ENCODE data around the gene NGEF. TPM values are rescaled to one million over a fixed set of nuclear protein-coding genes. Genes with fewer than 3 reads are reported as not detected.

Gene NGEF
- total RNA-seq, 2 donors from 2014 or later: 0.81 to 3.6 TPM

DNA sequence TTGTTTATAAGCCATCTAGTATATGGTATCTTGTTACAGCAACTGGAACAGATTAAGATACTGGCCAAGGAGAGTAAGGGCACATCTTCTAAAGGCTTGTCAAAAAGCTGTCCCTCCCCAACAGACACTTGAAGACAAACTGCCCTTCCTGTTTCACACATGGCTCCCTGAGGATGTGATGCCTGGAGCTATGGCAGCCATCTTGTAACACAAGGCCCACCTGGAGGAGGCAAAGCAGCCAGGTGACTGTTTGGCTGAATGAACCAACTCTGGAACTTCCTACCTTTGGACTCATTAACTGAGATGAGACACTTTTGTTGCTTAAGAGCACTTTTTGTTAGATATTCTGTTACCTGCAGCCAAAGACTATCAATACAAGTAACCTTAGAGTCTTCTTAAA lies 88.6 kb downstream of the NGEF start:
- no peaks in the 10 kb centered on the region for H3K9me3 ChIP-seq
- no peak overlapping the region for H3K4me3 ChIP-seq
- TF ChIP-seq, protein P1, sequence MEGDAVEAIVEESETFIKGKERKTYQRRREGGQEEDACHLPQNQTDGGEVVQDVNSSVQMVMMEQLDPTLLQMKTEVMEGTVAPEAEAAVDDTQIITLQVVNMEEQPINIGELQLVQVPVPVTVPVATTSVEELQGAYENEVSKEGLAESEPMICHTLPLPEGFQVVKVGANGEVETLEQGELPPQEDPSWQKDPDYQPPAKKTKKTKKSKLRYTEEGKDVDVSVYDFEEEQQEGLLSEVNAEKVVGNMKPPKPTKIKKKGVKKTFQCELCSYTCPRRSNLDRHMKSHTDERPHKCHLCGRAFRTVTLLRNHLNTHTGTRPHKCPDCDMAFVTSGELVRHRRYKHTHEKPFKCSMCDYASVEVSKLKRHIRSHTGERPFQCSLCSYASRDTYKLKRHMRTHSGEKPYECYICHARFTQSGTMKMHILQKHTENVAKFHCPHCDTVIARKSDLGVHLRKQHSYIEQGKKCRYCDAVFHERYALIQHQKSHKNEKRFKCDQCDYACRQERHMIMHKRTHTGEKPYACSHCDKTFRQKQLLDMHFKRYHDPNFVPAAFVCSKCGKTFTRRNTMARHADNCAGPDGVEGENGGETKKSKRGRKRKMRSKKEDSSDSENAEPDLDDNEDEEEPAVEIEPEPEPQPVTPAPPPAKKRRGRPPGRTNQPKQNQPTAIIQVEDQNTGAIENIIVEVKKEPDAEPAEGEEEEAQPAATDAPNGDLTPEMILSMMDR (IDR thresholded peaks at IDR 0.05): no peak
- H3K27ac ChIP-seq: no peak overlapping the region
- no peaks in the 10 kb centered on the region for H3K36me3 ChIP-seq
- H3K4me1 ChIP-seq (ENCODE audit: control insufficient read depth in 1 of 2, low read depth in 2 of 2): peaks cover 6 to 12% of the 10 kb centered on the region in 2 donors
- no peak for ATAC-seq (ENCODE audit: insufficient number of reproducible peaks, low FRiP score, low read depth)
- no peak for DNase-seq (ENCODE audit: low spot score)
- no peaks in the 10 kb centered on the region for H3K27me3 ChIP-seq (replicated peaks; ENCODE audit: insufficient read depth)

DNA sequence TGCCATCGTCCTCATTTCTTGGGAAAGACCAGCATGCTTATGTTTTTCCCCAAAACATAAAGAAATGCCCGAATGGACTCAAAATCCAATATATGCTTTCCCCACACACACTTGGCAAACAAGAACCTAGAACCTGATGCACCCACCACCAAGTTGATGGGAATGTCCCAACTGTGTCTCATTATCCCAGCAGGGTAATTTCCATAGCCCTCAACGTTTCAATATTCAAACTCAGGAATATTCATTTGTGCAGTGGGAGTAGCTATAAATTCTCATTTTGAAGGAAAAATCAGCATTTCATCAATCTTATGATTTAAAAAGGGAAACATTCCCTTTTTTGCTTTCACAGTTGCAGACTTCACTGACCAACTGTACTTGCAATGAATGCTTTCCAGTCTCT lies 92.3 kb downstream of the NGEF start:
- no peaks in the 10 kb centered on the region for H3K9me3 ChIP-seq
- H3K4me3 ChIP-seq: no peak overlapping the region
- ATAC-seq (ENCODE audit: insufficient number of reproducible peaks, low FRiP score, low read depth): no peak
- H3K4me1 ChIP-seq (ENCODE audit: control insufficient read depth in 1 of 2, low read depth in 2 of 2): no peaks in the 10 kb centered on the region
- TF ChIP-seq, protein P1 (IDR thresholded peaks at IDR 0.05): no peak
- no peaks in the 10 kb centered on the region for H3K36me3 ChIP-seq
- H3K27me3 ChIP-seq (replicated peaks; ENCODE audit: insufficient read depth): no peaks in the 10 kb centered on the region
- no peak overlapping the region for H3K27ac ChIP-seq
- no peak for DNase-seq (ENCODE audit: low spot score)

DNA sequence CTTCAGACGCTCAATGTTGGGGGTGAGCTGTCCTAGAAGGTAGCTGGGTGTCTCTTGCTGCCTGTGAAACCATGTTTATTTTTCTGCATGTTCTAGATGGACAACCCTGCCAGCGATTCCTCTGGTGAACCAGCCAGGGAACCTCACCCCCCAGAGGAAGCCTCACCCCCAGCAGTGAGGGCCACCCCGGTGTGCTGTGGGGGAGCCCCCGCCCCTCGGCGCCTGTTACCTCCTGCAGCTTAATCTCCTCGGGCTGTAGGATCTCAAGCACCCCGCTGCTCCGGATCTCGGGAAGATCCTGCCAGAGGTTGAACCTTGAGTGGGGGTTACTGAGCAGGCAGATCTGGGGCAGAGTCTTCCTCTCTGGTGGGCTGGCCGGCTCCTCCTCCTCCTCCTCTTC lies 93.0 kb downstream of the NGEF start:
- ATAC-seq (ENCODE audit: insufficient number of reproducible peaks, low FRiP score, low read depth) (no peak), DNase-seq (ENCODE audit: low spot score) (no peak)
- TF ChIP-seq, protein P1 (IDR thresholded peaks at IDR 0.05): no peak

DNA sequence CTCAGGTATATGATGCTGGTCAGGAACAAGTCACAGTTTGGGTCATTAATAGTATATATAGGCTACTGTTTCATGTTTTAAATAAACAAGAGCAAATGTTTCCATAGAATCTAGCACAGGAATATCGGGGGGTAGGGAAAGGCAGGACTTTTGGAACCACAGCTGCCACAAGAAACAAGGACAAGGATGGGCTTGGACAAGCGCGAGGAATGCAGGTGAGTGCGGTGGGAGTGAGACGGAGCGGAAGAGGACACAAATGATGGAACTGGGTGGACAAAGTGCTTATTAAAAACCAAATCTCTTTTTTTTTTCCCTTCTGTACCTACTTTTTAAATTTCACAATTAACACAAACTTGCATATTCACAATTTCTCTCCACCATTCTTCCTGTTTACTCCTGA lies 93.9 kb downstream of the NGEF start:
- Histone ChIP-seq H3K27me3 (replicated peaks; ENCODE audit: insufficient read depth) (no peaks in the 10 kb centered on the region), H3K9me3 (no peaks in the 10 kb centered on the region), H3K36me3 (no peaks in the 10 kb centered on the region), H3K4me3 (no peak overlapping the region), H3K4me1 (ENCODE audit: control insufficient read depth in 1 of 2, low read depth in 2 of 2) (no peaks in the 10 kb centered on the region), H3K27ac (no peak overlapping the region)
- ATAC-seq (ENCODE audit: insufficient number of reproducible peaks, low FRiP score, low read depth) (no peak), DNase-seq (ENCODE audit: low spot score) (no peak)
- TF ChIP-seq, protein P1 (IDR thresholded peaks at IDR 0.05): no peak

More for the DNA sequence above, 93.0 kb downstream of the NGEF start:
- Histone ChIP-seq H3K27ac (no peak overlapping the region), H3K27me3 (replicated peaks; ENCODE audit: insufficient read depth) (no peaks in the 10 kb centered on the region), H3K9me3 (no peaks in the 10 kb centered on the region), H3K4me3 (no peak overlapping the region), H3K36me3 (no peaks in the 10 kb centered on the region), H3K4me1 (ENCODE audit: control insufficient read depth in 1 of 2, low read depth in 2 of 2) (no peaks in the 10 kb centered on the region)

DNA sequence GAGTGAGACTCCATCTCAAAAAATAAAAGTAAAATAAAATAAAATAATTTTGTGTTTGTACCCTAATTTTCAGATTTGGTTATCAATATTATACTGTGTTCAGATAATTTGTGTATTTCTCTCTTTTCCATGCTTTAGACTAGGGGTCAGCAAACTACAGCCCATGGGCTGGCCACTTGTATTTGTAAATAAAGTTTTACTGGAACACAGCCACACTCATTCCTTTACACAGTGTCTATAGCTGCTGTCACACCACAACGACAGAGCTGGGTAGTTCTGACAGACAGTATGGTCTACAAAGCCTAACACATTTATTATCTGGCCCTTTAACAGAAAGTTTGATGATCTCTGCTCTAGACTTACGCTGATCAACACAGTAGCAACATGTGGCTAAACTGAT lies 99.2 kb downstream of the NGEF start:
- H3K9me3 ChIP-seq: peaks cover 5% of the 10 kb centered on the region
- no peak overlapping the region for H3K27ac ChIP-seq
- ATAC-seq (ENCODE audit: insufficient number of reproducible peaks, low FRiP score, low read depth) (no peak), DNase-seq (ENCODE audit: low spot score) (no peak)
- H3K36me3 ChIP-seq: no peaks in the 10 kb centered on the region
- H3K4me3 ChIP-seq: no peak overlapping the region
- no peaks in the 10 kb centered on the region for H3K27me3 ChIP-seq (replicated peaks; ENCODE audit: insufficient read depth)
- TF ChIP-seq, protein P1 (IDR thresholded peaks at IDR 0.05): no peak
- no peaks in the 10 kb centered on the region for H3K4me1 ChIP-seq (ENCODE audit: control insufficient read depth in 1 of 2, low read depth in 2 of 2)

Data from thoracic aorta (tissue), 2 donors.